Heart left ventricle (tissue), 13 donors: ENCODE data around the gene PLEKHA6.

Experiments used
- POLR2A ChIP-seq, 2 donors: fragments of 450-650 bp; IDR thresholded peaks; one replicate each; pipeline ENCODE4 v1.6.1; 2017; ENCODE audit warnings: antibody characterized with exemption in 2 of 2, mild to moderate bottlenecking in 2 of 2, moderate library complexity in 2 of 2
- TF ChIP-seq, protein P1 (sequence below), 12 donors: fragments of 200-600 bp; sonication (generic) in 4 of 12; IDR thresholded peaks; one replicate each; pipeline versions ENCODE4 v1.5.0 to v1.8.0; 2018 to 2022; ENCODE audit warnings: antibody characterized with exemption in 12 of 12, mild to moderate bottlenecking in 5 of 12
- donor health status: ischemic (EF 13 %, LVEDD 7.1; RV severe dilation, severe dysfunction).
- donor health status: DM: no; HTN: yes; CAD: no.
- donor health status: DM: no; HTN: no; CAD: no.
- donor health status: ischemic (EF 25% LVEDD 6.9; RV normal size, moderate dysfunction).
- donor health status: ischemic (EF 25% LVEDD 5.7; RV mildly dilated, moderate dysfunction).
- donor health status: ischemic (EF 35%, LVEDD 5.7; RV mildly dilated, moderate dysfunction).
- donor health status: nonischemic (EF 11% LVEDD 7.7; RV severe dilation, severe dysfunction).
- donor health status: DM: yes; HTN: yes; CAD: no.
- donor health status: PGD.
- donor health status: ischemic (EF 29% LVEDD 5.4; RV normal size, mild dysfunction).
- donor health status: nonischemic (EF 23%, LVEDD 6.1; RV moderate dilation, normal function).

DNA sequence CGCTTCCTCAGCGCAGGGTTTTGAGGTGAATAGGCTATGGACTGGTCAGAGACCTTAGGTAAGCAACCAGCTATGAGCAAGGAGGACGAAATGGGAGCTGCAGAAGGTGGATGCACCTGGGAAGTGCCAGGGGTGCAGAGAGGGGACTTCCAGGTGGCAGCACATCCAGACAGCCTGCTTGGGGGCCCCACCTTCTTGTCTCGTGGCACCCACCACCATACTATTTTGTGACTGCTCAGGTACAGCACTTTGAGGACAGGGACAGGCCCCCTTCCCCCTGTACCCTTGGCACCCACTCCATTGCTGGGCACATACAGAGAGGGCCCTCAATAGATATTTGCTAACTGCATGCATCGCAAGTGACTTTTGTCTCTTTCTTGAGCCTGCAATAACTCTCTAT is 162.7 kb downstream of the PLEKHA6 start:
- no peak for TF ChIP-seq POLR2A (IDR thresholded peaks at IDR 0.05)
- TF ChIP-seq, protein P1, sequence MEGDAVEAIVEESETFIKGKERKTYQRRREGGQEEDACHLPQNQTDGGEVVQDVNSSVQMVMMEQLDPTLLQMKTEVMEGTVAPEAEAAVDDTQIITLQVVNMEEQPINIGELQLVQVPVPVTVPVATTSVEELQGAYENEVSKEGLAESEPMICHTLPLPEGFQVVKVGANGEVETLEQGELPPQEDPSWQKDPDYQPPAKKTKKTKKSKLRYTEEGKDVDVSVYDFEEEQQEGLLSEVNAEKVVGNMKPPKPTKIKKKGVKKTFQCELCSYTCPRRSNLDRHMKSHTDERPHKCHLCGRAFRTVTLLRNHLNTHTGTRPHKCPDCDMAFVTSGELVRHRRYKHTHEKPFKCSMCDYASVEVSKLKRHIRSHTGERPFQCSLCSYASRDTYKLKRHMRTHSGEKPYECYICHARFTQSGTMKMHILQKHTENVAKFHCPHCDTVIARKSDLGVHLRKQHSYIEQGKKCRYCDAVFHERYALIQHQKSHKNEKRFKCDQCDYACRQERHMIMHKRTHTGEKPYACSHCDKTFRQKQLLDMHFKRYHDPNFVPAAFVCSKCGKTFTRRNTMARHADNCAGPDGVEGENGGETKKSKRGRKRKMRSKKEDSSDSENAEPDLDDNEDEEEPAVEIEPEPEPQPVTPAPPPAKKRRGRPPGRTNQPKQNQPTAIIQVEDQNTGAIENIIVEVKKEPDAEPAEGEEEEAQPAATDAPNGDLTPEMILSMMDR (IDR thresholded peaks at IDR 0.05) = no peak
